ENCODE data around the gene CHGA. TPM values are rescaled to one million over a fixed set of nuclear protein-coding genes. Genes with fewer than 3 reads are reported as not detected.

Gene CHGA
- total and polyA plus RNA-seq, 2 of the 13 experiments (the other 11 are each of a cell fraction or from before 2014, with no cell fraction given) = not detected

DNA sequence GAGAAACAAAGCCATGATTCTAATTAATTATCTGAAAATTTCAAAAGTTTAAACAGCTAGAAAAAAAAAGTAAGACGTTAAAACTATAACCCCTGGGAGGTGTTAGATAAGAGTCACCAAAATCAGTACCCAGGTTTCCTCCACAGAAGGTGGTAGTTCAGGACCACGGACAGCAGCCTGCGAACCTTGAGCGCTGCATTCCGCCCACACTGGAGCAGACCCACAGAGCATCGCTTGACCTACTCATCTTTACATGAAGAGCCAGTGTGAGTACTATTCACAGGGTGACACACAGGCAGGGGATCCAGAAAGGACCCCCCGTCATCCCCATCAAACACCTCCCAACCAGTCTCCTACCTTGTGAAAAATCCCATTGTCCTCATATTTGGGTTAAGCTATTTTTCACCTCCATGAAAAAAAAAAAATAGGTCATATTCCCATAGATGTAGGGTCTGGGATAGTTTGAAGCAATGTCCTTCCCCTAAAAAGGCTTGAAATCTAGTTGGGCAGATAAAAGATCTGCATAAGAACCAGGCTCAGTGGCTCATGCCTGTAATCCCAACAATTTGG lies 8.8 kb upstream of the CHGA start (continued):
- TF ChIP-seq, protein P1, sequence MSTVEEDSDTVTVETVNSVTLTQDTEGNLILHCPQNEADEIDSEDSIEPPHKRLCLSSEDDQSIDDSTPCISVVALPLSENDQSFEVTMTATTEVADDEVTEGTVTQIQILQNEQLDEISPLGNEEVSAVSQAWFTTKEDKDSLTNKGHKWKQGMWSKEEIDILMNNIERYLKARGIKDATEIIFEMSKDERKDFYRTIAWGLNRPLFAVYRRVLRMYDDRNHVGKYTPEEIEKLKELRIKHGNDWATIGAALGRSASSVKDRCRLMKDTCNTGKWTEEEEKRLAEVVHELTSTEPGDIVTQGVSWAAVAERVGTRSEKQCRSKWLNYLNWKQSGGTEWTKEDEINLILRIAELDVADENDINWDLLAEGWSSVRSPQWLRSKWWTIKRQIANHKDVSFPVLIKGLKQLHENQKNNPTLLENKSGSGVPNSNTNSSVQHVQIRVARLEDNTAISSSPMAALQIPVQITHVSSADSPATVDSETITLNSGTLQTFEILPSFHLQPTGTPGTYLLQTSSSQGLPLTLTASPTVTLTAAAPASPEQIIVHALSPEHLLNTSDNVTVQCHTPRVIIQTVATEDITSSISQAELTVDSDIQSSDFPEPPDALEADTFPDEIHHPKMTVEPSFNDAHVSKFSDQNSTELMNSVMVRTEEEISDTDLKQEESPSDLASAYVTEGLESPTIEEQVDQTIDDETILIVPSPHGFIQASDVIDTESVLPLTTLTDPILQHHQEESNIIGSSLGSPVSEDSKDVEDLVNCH (CRISPR knock-in tag; IDR thresholded peaks at IDR 0.05) = no peak
- TF ChIP-seq ZNF766 (CRISPR knock-in tag; IDR thresholded peaks at IDR 0.05; ENCODE audit: borderline replicate concordance) (peak; percentile 86), MEIS2 (CRISPR knock-in tag; IDR thresholded peaks at IDR 0.05) (peak; percentile 57; the same call in 1 of the 2 replicates), ZNF607 (CRISPR knock-in tag; IDR thresholded peaks at IDR 0.05; ENCODE audit: borderline replicate concordance) (peak; percentile 67), ZNF7 (CRISPR knock-in tag; IDR thresholded peaks at IDR 0.05) (0 out of 2 replicates have a peak, but pooled peaks have one; percentile 39), MED1 (CRISPR knock-in tag; IDR thresholded peaks at IDR 0.05) (peak; percentile 47; the same call in 1 of the 2 replicates), RNF2 (conservative IDR thresholded peaks at IDR 0.05; ENCODE audit: low read depth) (no peak), ZBTB20 (CRISPR knock-in tag; IDR thresholded peaks at IDR 0.05; ENCODE audit: borderline replicate concordance, low read depth) (peak; percentile 38; the same call in 1 of the 2 replicates), RAD21 (CRISPR knock-in tag; IDR thresholded peaks at IDR 0.05) (no peak), THRA (CRISPR knock-in tag; IDR thresholded peaks at IDR 0.05; ENCODE audit: borderline replicate concordance) (peak; percentile 75), ZIK1 (CRISPR knock-in tag; IDR thresholded peaks at IDR 0.05; ENCODE audit: borderline replicate concordance, low read depth) (0 out of 2 replicates have a peak, but pooled peaks have one; percentile 59), TFE3 (CRISPR knock-in tag; IDR thresholded peaks at IDR 0.05) (peak; percentile 70; the same call in 1 of the 2 replicates), ZNF558 (CRISPR knock-in tag; IDR thresholded peaks at IDR 0.05; ENCODE audit: borderline replicate concordance) (peak; percentile 50; the same call in 1 of the 2 replicates), ZNF878 (CRISPR knock-in tag; IDR thresholded peaks at IDR 0.05) (peak; percentile 71; the same call in 1 of the 2 replicates), DNMT1 (CRISPR knock-in tag; IDR thresholded peaks at IDR 0.05) (no peak)
- TF ChIP-seq, protein P2, sequence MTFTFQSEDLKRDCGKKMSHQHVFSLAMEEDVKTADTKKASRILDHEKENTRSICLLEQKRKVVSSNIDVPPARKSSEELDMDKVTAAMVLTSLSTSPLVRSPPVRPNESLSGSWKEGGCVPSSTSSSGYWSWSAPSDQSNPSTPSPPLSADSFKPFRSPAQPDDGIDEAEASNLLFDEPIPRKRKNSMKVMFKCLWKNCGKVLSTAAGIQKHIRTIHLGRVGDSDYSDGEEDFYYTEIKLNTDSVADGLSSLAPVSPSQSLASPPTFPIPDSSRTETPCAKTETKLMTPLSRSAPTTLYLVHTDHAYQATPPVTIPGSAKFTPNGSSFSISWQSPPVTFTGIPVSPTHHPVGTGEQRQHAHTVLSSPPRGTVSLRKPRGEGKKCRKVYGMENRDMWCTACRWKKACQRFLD (CRISPR knock-in tag; IDR thresholded peaks at IDR 0.05; ENCODE audit: borderline replicate concordance) = no peak
- TF ChIP-seq, protein P3, sequence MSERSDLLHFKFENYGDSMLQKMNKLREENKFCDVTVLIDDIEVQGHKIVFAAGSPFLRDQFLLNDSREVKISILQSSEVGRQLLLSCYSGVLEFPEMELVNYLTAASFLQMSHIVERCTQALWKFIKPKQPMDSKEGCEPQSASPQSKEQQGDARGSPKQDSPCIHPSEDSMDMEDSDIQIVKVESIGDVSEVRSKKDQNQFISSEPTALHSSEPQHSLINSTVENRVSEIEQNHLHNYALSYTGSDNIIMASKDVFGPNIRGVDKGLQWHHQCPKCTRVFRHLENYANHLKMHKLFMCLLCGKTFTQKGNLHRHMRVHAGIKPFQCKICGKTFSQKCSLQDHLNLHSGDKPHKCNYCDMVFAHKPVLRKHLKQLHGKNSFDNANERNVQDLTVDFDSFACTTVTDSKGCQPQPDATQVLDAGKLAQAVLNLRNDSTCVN (CRISPR knock-in tag; IDR thresholded peaks at IDR 0.05; ENCODE audit: borderline replicate concordance) = peak; percentile 85
- TF ChIP-seq, protein P4, sequence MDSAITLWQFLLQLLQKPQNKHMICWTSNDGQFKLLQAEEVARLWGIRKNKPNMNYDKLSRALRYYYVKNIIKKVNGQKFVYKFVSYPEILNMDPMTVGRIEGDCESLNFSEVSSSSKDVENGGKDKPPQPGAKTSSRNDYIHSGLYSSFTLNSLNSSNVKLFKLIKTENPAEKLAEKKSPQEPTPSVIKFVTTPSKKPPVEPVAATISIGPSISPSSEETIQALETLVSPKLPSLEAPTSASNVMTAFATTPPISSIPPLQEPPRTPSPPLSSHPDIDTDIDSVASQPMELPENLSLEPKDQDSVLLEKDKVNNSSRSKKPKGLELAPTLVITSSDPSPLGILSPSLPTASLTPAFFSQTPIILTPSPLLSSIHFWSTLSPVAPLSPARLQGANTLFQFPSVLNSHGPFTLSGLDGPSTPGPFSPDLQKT (CRISPR knock-in tag; IDR thresholded peaks at IDR 0.05; ENCODE audit: borderline replicate concordance) = no peak
